ENCODE data around the gene CYP3A7. TPM values are rescaled to one million over a fixed set of nuclear protein-coding genes. Genes with fewer than 3 reads are reported as not detected.
"Not testable (repeated sequence)": the region's sequence is repeated elsewhere in the genome, so short reads cannot be mapped to it uniquely, and the experiment has no call there.

CYP3A7 gene
- total and polyA plus RNA-seq, 2 of the 4 experiments (the other 2 are of a cell fraction): not detected

DNA sequence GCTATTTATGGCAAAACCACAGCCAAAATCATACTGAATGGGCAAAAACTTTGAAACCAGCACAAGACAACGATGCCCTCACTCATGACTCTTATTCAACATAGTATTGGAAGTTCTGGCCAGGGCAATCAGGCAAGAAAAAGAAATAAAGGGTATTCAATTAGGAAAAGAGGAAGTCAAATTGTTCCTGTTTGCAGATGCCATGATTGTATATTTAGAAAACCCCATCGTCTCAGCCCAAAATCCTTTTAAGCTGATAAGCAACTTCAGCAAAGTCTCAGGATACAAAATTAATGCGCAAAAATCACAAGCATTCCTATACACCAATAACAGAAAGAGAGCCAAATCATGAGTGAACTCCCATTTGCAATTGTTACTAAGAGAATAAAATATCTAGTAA is 10.4 kb upstream of the CYP3A7 start:
- H3K4ac ChIP-seq (ENCODE audit: low read depth, low read length); H3K18ac ChIP-seq (ENCODE audit: low read depth, low read length); H3K9me1 ChIP-seq (ENCODE audit: insufficient read depth, low read length); H2BK5ac ChIP-seq (ENCODE audit: low read depth, low read length, poor library complexity, severe bottlenecking); H2AK9ac ChIP-seq (replicated peaks; ENCODE audit: low read depth, low read length, poor library complexity); DNase-seq; H3K79me1 ChIP-seq (ENCODE audit: low read depth in 1 of 2, low read length in 2 of 2); ATAC-seq (ENCODE audit: low read depth); H4K20me1 ChIP-seq (ENCODE audit: insufficient read depth, low read length); H4K8ac ChIP-seq (ENCODE audit: low read depth in 2 of 2, low read length in 2 of 2); H4K91ac ChIP-seq (ENCODE audit: insufficient read depth, low read depth, low read length); H2AFZ ChIP-seq (replicated peaks; ENCODE audit: low read length, poor library complexity); H2AK5ac ChIP-seq (ENCODE audit: low read depth, low read length); POLR2A ChIA-PET (ENCODE audit: unreplicated experiment); H3K14ac ChIP-seq (replicated peaks; ENCODE audit: low read depth, low read length); H4K5ac ChIP-seq (ENCODE audit: low read depth, low read length); in situ Hi-C loops (cut with MboI; ENCODE audit: low sequenced_read_pairs); H2BK15ac ChIP-seq (ENCODE audit: low read depth, low read length); H3K9me3 ChIP-seq (ENCODE audit: control insufficient read depth, insufficient read depth, low read length); H3K4me2 ChIP-seq (ENCODE audit: low read depth, low read length); dilution Hi-C loops (cut with HindIII; ENCODE audit: low sequenced_read_pairs, unreplicated experiment); H3K4me1 ChIP-seq (ENCODE audit: control insufficient read depth, insufficient read depth, low read length); H3K27ac ChIP-seq (ENCODE audit: insufficient read depth, low read length); H2BK20ac ChIP-seq (ENCODE audit: low read depth, low read length); intact Hi-C loops (cut with micrococcal nuclease); H3K23ac ChIP-seq (ENCODE audit: low read depth, low read length); H3K36me3 ChIP-seq (ENCODE audit: control insufficient read depth, insufficient read depth, low read length); BruUV-seq (replicated peaks); H2BK120ac ChIP-seq (ENCODE audit: low read depth, low read length); H3K4me3 ChIP-seq (ENCODE audit: insufficient read depth, low read depth, low read length); H3K9ac ChIP-seq (ENCODE audit: low read depth, low read length); CTCF ChIA-PET; H3K27me3 ChIP-seq (ENCODE audit: control insufficient read depth, insufficient read depth, low read length); H3K56ac ChIP-seq (ENCODE audit: extremely low read depth, insufficient read depth, low read length): not testable (repeated sequence)
- WGBS, 2 experiments (ENCODE audit: extremely low coverage in 2 of 2, insufficient read length in 1 of 2): no CpG with 5 or more reads among the region's 3 CpGs

All from IMR-90 (cell line).